Fibroblast of villous mesenchyme (primary cell): ENCODE measurements around the gene DNAJC6. TPM values are rescaled to one million over a fixed set of nuclear protein-coding genes. Genes with fewer than 3 reads are reported as not detected.
A peak's percentile ranks its signal among the peaks of the same experiment; 100 is the strongest.

Experiments
- DNase-seq: peaks from one replicate; pipeline ENCODE4 v3.0.0-alpha.2; 2010; ENCODE audit warnings: low read depth
- H3K4me3 ChIP-seq: 2 replicates; pipeline ENCODE4 v1.5.1; 2011; ENCODE audit warnings: low read depth, mild to moderate bottlenecking, low read length
- CTCF ChIP-seq: IDR thresholded peaks from 2 replicates; pipeline ENCODE4 v1.5.1; 2012; ENCODE audit warnings: low read depth, mild to moderate bottlenecking, low read length; ENCODE audit not compliant: insufficient read depth
- total RNA-seq: library from RNA; depleted of rRNA; stranded (reverse); fragments of >200 nt; gene quantifications from 2 replicates; pipeline ENCODE4 v1.2.3, GENCODE V29; 2012

DNAJC6 gene
- total RNA-seq, 1 donor: 24.6 TPM

- no peak overlapping the region for H3K4me3 ChIP-seq
- DNase-seq: no peak
- TF ChIP-seq CTCF: no peak
Measured at GRCh38 chr1:65409314-65409713, 100.0 kb downstream of the DNAJC6 start.

- no peak overlapping the region for H3K4me3 ChIP-seq
- no peak for TF ChIP-seq CTCF
- no peak for DNase-seq
Measured at GRCh38 chr1:65409816-65410326, 100.5 kb downstream of the DNAJC6 start.

GRCh38 chr1:65412256-65412983 is 103.1 kb downstream of the DNAJC6 start:
- DNase-seq: no peak
- TF ChIP-seq CTCF: no peak
- no peak overlapping the region for H3K4me3 ChIP-seq

GRCh38 chr1:65412984-65413375 is 103.6 kb downstream of the DNAJC6 start:
- DNase-seq: peak; percentile 40
- no peak for TF ChIP-seq CTCF
- no peak overlapping the region for H3K4me3 ChIP-seq

- no peak overlapping the region for H3K4me3 ChIP-seq
- DNase-seq: no peak
- TF ChIP-seq CTCF: no peak
Measured at GRCh38 chr1:65414538-65414937, 105.2 kb downstream of the DNAJC6 start.

- H3K4me3 ChIP-seq: no peak overlapping the region
- no peak for DNase-seq
- no peak for TF ChIP-seq CTCF
Measured at GRCh38 chr1:65416767-65417166, 107.4 kb downstream of the DNAJC6 start.

GRCh38 chr1:65417729-65418128 is 108.4 kb downstream of the DNAJC6 start:
- no peak overlapping the region for H3K4me3 ChIP-seq
- DNase-seq: no peak
- TF ChIP-seq CTCF: no peak
